ENCODE results near the gene PODN. TPM values are rescaled to one million over a fixed set of nuclear protein-coding genes. Genes with fewer than 3 reads are reported as not detected.
A peak's percentile ranks its signal among the peaks of the same experiment; 100 is the strongest.

Gene PODN
- total RNA-seq, 1 experiment from 2014 or later, result not detected

- H3K4me2 ChIP-seq, result no peak overlapping the region
- POLR2A ChIA-PET (ENCODE audit: unreplicated experiment), result interaction anchor here (0.6 kb wide), 2 partner anchors 217 to 896 kb away, joined by 3 read pairs; no protein-coding TSS in a partner anchor
These were observed 18.7 kb upstream of the PODN start for GRCh38 chr1:53043271-53043670.

GRCh38 chr1:53044926-53045325 is 17.1 kb upstream of the PODN start:
- Histone ChIP-seq H3K79me2 (ENCODE audit: low read depth) (no peaks in the 10 kb centered on the region), H3F3A (ENCODE audit: insufficient read depth, low read depth) (peaks cover 41% of the 10 kb centered on the region), H3K9me2 (ENCODE audit: insufficient read depth) (no peaks in the 10 kb centered on the region), H3K4me3 (no peak overlapping the region), H3K9me3 (ENCODE audit: insufficient read depth, low read depth) (no peaks in the 10 kb centered on the region), H3K27me3 (ENCODE audit: insufficient read depth, low read depth) (no peaks in the 10 kb centered on the region), H3K36me3 (ENCODE audit: low read depth) (no peaks in the 10 kb centered on the region; the same call in 1 of the 2 replicates), H2AFZ (no peak overlapping the region), H3K27ac (no peak overlapping the region), H3K4me2 (no peak overlapping the region), H4K20me1 (ENCODE audit: insufficient read depth) (no peaks in the 10 kb centered on the region), H3K4me1 (replicated peaks; ENCODE audit: insufficient read depth) (peaks cover 43% of the 10 kb centered on the region)
- CTCF ChIA-PET, result no interaction called here
- no TSS peak for BruUV-seq (replicated peaks)
- intact Hi-C loops (cut with micrococcal nuclease; ENCODE audit: unreplicated experiment), result loop anchor here (5.0 to 10.0 kb wide), 2 partner anchors 120 to 137 kb away; partner anchors contain the start of genes ECHDC2 and SCP2
- no peak for DNase-seq
- POLR2A ChIA-PET (ENCODE audit: unreplicated experiment), result no interaction called here
- TF ChIP-seq CTCF (conservative IDR thresholded peaks at IDR 0.05), result no peak

More at GRCh38 chr1:53043271-53043670, 18.7 kb upstream of the PODN start:
- CTCF ChIA-PET, result no interaction called here
- H3K27ac ChIP-seq, result no peak overlapping the region
- H3K4me3 ChIP-seq, result no peak overlapping the region
- peaks cover 25% of the 10 kb centered on the region for H3F3A ChIP-seq (ENCODE audit: insufficient read depth, low read depth)
- TF ChIP-seq CTCF (conservative IDR thresholded peaks at IDR 0.05) (no peak), EZH2 (IDR thresholded peaks at IDR 0.05; ENCODE audit: low read depth) (no peak)
- no peaks in the 10 kb centered on the region; the same call in 1 of the 2 replicates for H3K36me3 ChIP-seq (ENCODE audit: low read depth)
- intact Hi-C loops (cut with micrococcal nuclease; ENCODE audit: unreplicated experiment), result loop anchor here (10.0 kb wide), 1 partner anchor 118 kb away; the partner anchor contains the start of genes ECHDC2 and SCP2
- DNase-seq, result no peak
- no peaks in the 10 kb centered on the region for H3K79me2 ChIP-seq (ENCODE audit: low read depth)
- no peaks in the 10 kb centered on the region for H3K27me3 ChIP-seq (ENCODE audit: insufficient read depth, low read depth)
- no TSS peak for BruUV-seq (replicated peaks)
- H3K9me3 ChIP-seq (ENCODE audit: insufficient read depth, low read depth), result no peaks in the 10 kb centered on the region
- no peak overlapping the region for H2AFZ ChIP-seq
- peaks cover 26% of the 10 kb centered on the region for H3K4me1 ChIP-seq (replicated peaks; ENCODE audit: insufficient read depth)
- no peaks in the 10 kb centered on the region for H4K20me1 ChIP-seq (ENCODE audit: insufficient read depth)
- no peaks in the 10 kb centered on the region for H3K9me2 ChIP-seq (ENCODE audit: insufficient read depth)

GRCh38 chr1:53046930-53047329 is 15.1 kb upstream of the PODN start:
- no peaks in the 10 kb centered on the region for H3K79me2 ChIP-seq (ENCODE audit: low read depth)
- ChIA-PET POLR2A (ENCODE audit: unreplicated experiment) (interaction anchor here (0.5 to 1.1 kb wide), 3 partner anchors 45 to 128 kb away, joined by 4 to 18 read pairs (median 6); no protein-coding TSS in a partner anchor), CTCF (no interaction called here)
- H3K27me3 ChIP-seq (ENCODE audit: insufficient read depth, low read depth), result no peaks in the 10 kb centered on the region
- TF ChIP-seq CTCF (conservative IDR thresholded peaks at IDR 0.05) (no peak), EZH2 (IDR thresholded peaks at IDR 0.05; ENCODE audit: low read depth) (no peak)
- no peaks in the 10 kb centered on the region for H4K20me1 ChIP-seq (ENCODE audit: insufficient read depth)
- intact Hi-C loops (cut with micrococcal nuclease; ENCODE audit: unreplicated experiment), result loop anchor here (5.0 to 10.0 kb wide), 2 partner anchors 122 to 135 kb away; partner anchors contain the start of genes ECHDC2 and SCP2
- no peaks in the 10 kb centered on the region for H3K9me2 ChIP-seq (ENCODE audit: insufficient read depth)
- peaks cover 47% of the 10 kb centered on the region for H3K4me1 ChIP-seq (replicated peaks; ENCODE audit: insufficient read depth)
- peak overlapping the region; percentile 59 for H3K4me2 ChIP-seq
- peaks cover 6% of the 10 kb centered on the region; the same call in 1 of the 2 replicates for H3K36me3 ChIP-seq (ENCODE audit: low read depth)
- BruUV-seq (replicated peaks), result no TSS peak
- DNase-seq, result peak; percentile 27 to 35
- no peak overlapping the region for H3K4me3 ChIP-seq
- peaks cover 42% of the 10 kb centered on the region for H3F3A ChIP-seq (ENCODE audit: insufficient read depth, low read depth)
- no peak overlapping the region for H2AFZ ChIP-seq
- H3K27ac ChIP-seq, result peak overlapping the region; percentile 74
- H3K9me3 ChIP-seq (ENCODE audit: insufficient read depth, low read depth), result no peaks in the 10 kb centered on the region
